NT2/D1 (cell line): Measurements from ENCODE around the gene MORN5.

Source experiments
- SUZ12 ChIP-seq: IDR thresholded peaks from 2 replicates; pipeline ENCODE4 v1.6.1; 2011; ENCODE audit not compliant: insufficient read length, insufficient read depth; ENCODE audit errors: extremely low read depth
- ZNF274 ChIP-seq: IDR thresholded peaks from 2 replicates; pipeline ENCODE4 v1.6.1; 2011; ENCODE audit warnings: mild to moderate bottlenecking, low read depth, low read length

GRCh38 chr9:122124528-122124927 lies 35.2 kb upstream of the MORN5 start:
- no peak for TF ChIP-seq SUZ12
- no peak for TF ChIP-seq ZNF274
